GM23248 (cell line): ENCODE measurements around the gene CHST8. TPM values are rescaled to one million over a fixed set of nuclear protein-coding genes. Genes with fewer than 3 reads are reported as not detected.

Experiments used
- DNase-seq: peaks from one replicate; pipeline ENCODE4 v3.0.0-alpha.2; 2015
- H2AFZ ChIP-seq: fragments of 200-600 bp; sonication (generic); 2 replicates; pipeline ENCODE4 v1.6.1; 2016; ENCODE audit warnings: antibody characterized with exemption
- H3F3A ChIP-seq: fragments of 200-600 bp; sonication (generic); 2 replicates; pipeline ENCODE4 v1.6.1; 2016; ENCODE audit warnings: mild to moderate bottlenecking, antibody characterized with exemption, mixed run types; ENCODE audit not compliant: insufficient read depth
- H3K27ac ChIP-seq: fragments of 200-600 bp; sonication (generic); 2 replicates; pipeline ENCODE4 v1.5.1; 2016; ENCODE audit warnings: mild to moderate bottlenecking
- H3K27me3 ChIP-seq: fragments of 200-600 bp; sonication (generic); replicated peaks from 2 replicates; pipeline ENCODE4 v1.6.1; 2016; ENCODE audit warnings: mild to moderate bottlenecking; ENCODE audit not compliant: insufficient read depth
- H3K36me3 ChIP-seq: fragments of 200-600 bp; sonication (generic); 2 replicates; pipeline ENCODE4 v1.6.1; 2016; ENCODE audit warnings: low read depth, mild to moderate bottlenecking
- H3K4me1 ChIP-seq: fragments of 200-600 bp; sonication (generic); 2 replicates; pipeline ENCODE4 v1.6.1; 2016; ENCODE audit warnings: mild to moderate bottlenecking; ENCODE audit not compliant: insufficient read depth
- H3K4me2 ChIP-seq: fragments of 200-600 bp; sonication (generic); one replicate; pipeline ENCODE4 v1.6.1; 2016; ENCODE audit warnings: mild to moderate bottlenecking; ENCODE audit not compliant: unreplicated experiment
- H3K4me3 ChIP-seq: fragments of 200-600 bp; sonication (generic); 2 replicates; pipeline ENCODE4 v1.5.1; 2016; ENCODE audit warnings: mild to moderate bottlenecking
- H3K79me2 ChIP-seq: fragments of 200-600 bp; sonication (generic); 2 replicates; pipeline ENCODE4 v1.6.1; 2016; ENCODE audit warnings: mild to moderate bottlenecking; ENCODE audit not compliant: insufficient read depth
- H3K9ac ChIP-seq: fragments of 200-600 bp; sonication (generic); 2 replicates; pipeline ENCODE4 v1.6.1; 2016; ENCODE audit warnings: mild to moderate bottlenecking
- H3K9me2 ChIP-seq: fragments of 200-600 bp; sonication (generic); 2 replicates; pipeline ENCODE4 v1.6.1; 2016; ENCODE audit warnings: mixed run types, mild to moderate bottlenecking, moderate library complexity; ENCODE audit not compliant: insufficient read depth
- H3K9me3 ChIP-seq: fragments of 200-600 bp; sonication (generic); one replicate; pipeline ENCODE4 v1.6.1; 2017; ENCODE audit warnings: low read depth
- H4K20me1 ChIP-seq: fragments of 200-600 bp; sonication (generic); 2 replicates; pipeline ENCODE4 v1.6.0; 2016; ENCODE audit not compliant: insufficient read depth
- EZH2 ChIP-seq: fragments of 200-600 bp; sonication (generic); IDR thresholded peaks from 2 replicates; pipeline ENCODE4 v1.6.1; 2018; ENCODE audit warnings: antibody characterized with exemption, mild to moderate bottlenecking; ENCODE audit not compliant: insufficient read depth, poor library complexity, severe bottlenecking
- EZH2phosphoT487 ChIP-seq: fragments of 200-600 bp; sonication (generic); IDR thresholded peaks from 2 replicates; pipeline ENCODE4 v1.6.1; 2018; ENCODE audit warnings: antibody characterized with exemption, moderate library complexity, mild to moderate bottlenecking, low read depth; ENCODE audit not compliant: insufficient read depth
- WGBS, 2 experiments: methylation state at CpG; one replicate each; pipeline ENCODE4 v1.1.6; 2015 to 2017; ENCODE audit warnings: low lambda C conversion rate in 2 of 2, low coverage in 1 of 2; ENCODE audit errors: missing lambda C conversion rate in 2 of 2; 5-methylcytosine and 5-hydroxymethylcytosine counted together
- in situ Hi-C: fragments of 300-500 bp; cut with MboI; formaldehyde crosslinking; loops from 2 replicates; pipeline ENCODE4 v1.15.0; 2020
- polyA plus RNA-seq: library from polyadenylated mRNA; unstranded; fragments of >200 nt; fragmentation: Nextera tagmentation; extraction: Ambion mirVana; gene quantifications from 2 replicates; pipeline ENCODE4 v1.2.1, GENCODE V29; 2016
- total RNA-seq: library from RNA; depleted of rRNA; stranded (reverse); fragments of >200 nt; shearing (Covaris generic); gene quantifications from 2 replicates; pipeline ENCODE4 v1.2.3, GENCODE V29; 2014

CHST8 gene
- total and polyA plus RNA-seq, 2 experiments from 2014 or later, result 0.30 to 1.1 TPM

- peaks cover 14% of the 10 kb centered on the region; the same call in 1 of the 2 replicates for H3K27me3 ChIP-seq
- H3K9me2 ChIP-seq, result no peaks in the 10 kb centered on the region
- in situ Hi-C loops, result loop anchor here (5.0 to 25.0 kb wide), 2 partner anchors 220 to 555 kb away; no protein-coding TSS in a partner anchor
- peaks cover 27% of the 10 kb centered on the region for H3K4me1 ChIP-seq
- H3K4me2 ChIP-seq, result no peak overlapping the region
- no peak overlapping the region for H3K9ac ChIP-seq
- 29 to 32% methylated on average over 5 of the region's 5 CpGs for WGBS, 2 experiments
- no peaks in the 10 kb centered on the region for H3K79me2 ChIP-seq
- peak; percentile 64 for DNase-seq
- TF ChIP-seq EZH2 (no peak), EZH2phosphoT487 (no peak)
- no peak overlapping the region for H3K4me3 ChIP-seq
- H3K27ac ChIP-seq, result peak overlapping the region; percentile 30; the same call in 1 of the 2 replicates
- no peaks in the 10 kb centered on the region for H4K20me1 ChIP-seq
- H3F3A ChIP-seq, result 0 out of 2 replicates have a peak, but pooled peaks cover 4% of the 10 kb centered on the region
- no peak overlapping the region for H2AFZ ChIP-seq
- no peaks in the 10 kb centered on the region for H3K36me3 ChIP-seq
- H3K9me3 ChIP-seq, result no peaks in the 10 kb centered on the region
Measured at GRCh38 chr19:33781996-33782395, 160.2 kb downstream of the CHST8 start.

DNA sequence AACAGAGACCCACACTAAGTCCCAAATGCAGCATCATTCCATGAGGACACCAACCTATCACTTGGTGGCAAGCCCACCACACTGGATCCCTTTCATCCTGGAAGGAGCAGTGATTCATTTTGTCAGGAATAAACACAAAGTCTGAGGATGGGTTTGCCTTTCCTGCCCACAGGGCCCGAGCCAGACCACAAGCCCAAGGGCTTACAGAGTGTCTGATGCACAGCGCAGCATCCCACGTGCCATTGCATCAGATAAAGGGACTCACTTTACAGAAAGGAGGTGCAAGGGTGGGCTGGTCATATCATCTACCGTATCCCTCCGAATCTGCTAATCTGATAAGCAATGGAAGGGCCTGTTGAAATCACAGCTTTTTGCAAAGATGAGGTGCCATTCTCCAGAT, 162.7 kb downstream of the CHST8 start:
- Histone ChIP-seq H3K27ac (no peak overlapping the region), H3K27me3 (peaks cover 8% of the 10 kb centered on the region), H3K9ac (no peak overlapping the region), H3K9me2 (no peaks in the 10 kb centered on the region), H3K4me3 (no peak overlapping the region), H3F3A (0 out of 2 replicates have a peak, but pooled peaks cover 4% of the 10 kb centered on the region), H4K20me1 (no peaks in the 10 kb centered on the region), H3K79me2 (no peaks in the 10 kb centered on the region), H3K4me1 (peaks cover 27% of the 10 kb centered on the region), H2AFZ (no peak overlapping the region), H3K4me2 (no peak overlapping the region), H3K36me3 (no peaks in the 10 kb centered on the region), H3K9me3 (no peaks in the 10 kb centered on the region)
- DNase-seq, result peak; percentile 16
- 60 to 74% methylated on average over 5 of the region's 5 CpGs for WGBS, 2 experiments
- in situ Hi-C loops, result loop anchor here (5.0 to 25.0 kb wide), 2 partner anchors 218 to 553 kb away; no protein-coding TSS in a partner anchor
- no peak for TF ChIP-seq EZH2phosphoT487

GRCh38 chr19:33785795-33786194, 164.0 kb downstream of the CHST8 start:
- Histone ChIP-seq H3K9me2 (no peaks in the 10 kb centered on the region), H3F3A (0 out of 2 replicates have a peak, but pooled peaks cover 4% of the 10 kb centered on the region), H3K4me1 (peaks cover 23% of the 10 kb centered on the region), H2AFZ (no peak overlapping the region), H3K4me3 (no peak overlapping the region), H3K27me3 (no peaks in the 10 kb centered on the region; the same call in 1 of the 2 replicates), H3K9me3 (no peaks in the 10 kb centered on the region), H4K20me1 (no peaks in the 10 kb centered on the region), H3K4me2 (peak overlapping the region; percentile 39), H3K9ac (no peak overlapping the region), H3K36me3 (no peaks in the 10 kb centered on the region), H3K27ac (no peak overlapping the region), H3K79me2 (no peaks in the 10 kb centered on the region)
- peak; percentile 60 for DNase-seq
- 34 to 35% methylated on average over 6 of the region's 6 CpGs for WGBS, 2 experiments
- in situ Hi-C loops, result loop anchor here (25.0 kb wide), 1 partner anchor 552 kb away; no protein-coding TSS in a partner anchor
- TF ChIP-seq EZH2, result no peak
- TF ChIP-seq EZH2phosphoT487, result no peak

GRCh38 chr19:33788676-33789075, 166.9 kb downstream of the CHST8 start:
- Histone ChIP-seq H3K9ac (no peak overlapping the region), H3K9me2 (no peaks in the 10 kb centered on the region), H3K36me3 (no peaks in the 10 kb centered on the region), H3K4me3 (no peak overlapping the region), H3K9me3 (no peaks in the 10 kb centered on the region), H3K27me3 (no peaks in the 10 kb centered on the region; the same call in 1 of the 2 replicates), H3F3A (0 out of 2 replicates have a peak, but pooled peaks cover 4% of the 10 kb centered on the region), H4K20me1 (no peaks in the 10 kb centered on the region), H3K79me2 (no peaks in the 10 kb centered on the region), H3K4me2 (no peak overlapping the region), H2AFZ (no peak overlapping the region), H3K27ac (no peak overlapping the region), H3K4me1 (peaks cover 12% of the 10 kb centered on the region)
- WGBS, 2 experiments, result 27 to 29% methylated on average over 4 of the region's 4 CpGs
- TF ChIP-seq EZH2 (no peak), EZH2phosphoT487 (no peak)
- no peak for DNase-seq
- in situ Hi-C loops, result loop anchor here (25.0 kb wide), 1 partner anchor 549 kb away; no protein-coding TSS in a partner anchor
